ENCODE measurements around the gene SPDYC. TPM values are rescaled to one million over a fixed set of nuclear protein-coding genes. Genes with fewer than 3 reads are reported as not detected.
"Not testable (repeated sequence)": the region's sequence is repeated elsewhere in the genome, so short reads cannot be mapped to it uniquely, and the experiment has no call there.

The SPDYC gene
- total RNA-seq, 1 experiment from 2014 or later, result not detected

- peak; percentile 86 for DNase-seq (ENCODE audit: low read depth)
These were observed 35.6 kb upstream of the SPDYC start, which contains the start of gene SYVN1 for GRCh38 chr11:65134240-65134951. TSS of gene SYVN1 (minus strand) at chr11:65134519. CDS start at chr11:65133601, 918 bp downstream.

- peak; percentile 98 for DNase-seq (ENCODE audit: low read depth)
These were observed 34.9 kb upstream of the SPDYC start for GRCh38 chr11:65134952-65135632.

- no peak for DNase-seq (ENCODE audit: low read depth)
These were observed 34.3 kb upstream of the SPDYC start for GRCh38 chr11:65135633-65136145.

- no peak for DNase-seq (ENCODE audit: low read depth)
These were observed 33.4 kb upstream of the SPDYC start for GRCh38 chr11:65136515-65137096.

- no peak for DNase-seq (ENCODE audit: low read depth)
These were observed 28.0 kb upstream of the SPDYC start for GRCh38 chr11:65141896-65142494.

- no peak for DNase-seq (ENCODE audit: low read depth)
These were observed 22.5 kb upstream of the SPDYC start for GRCh38 chr11:65147352-65148075.

- DNase-seq (ENCODE audit: low read depth), result no peak
These were observed 21.4 kb upstream of the SPDYC start for GRCh38 chr11:65148657-65149056.

- DNase-seq (ENCODE audit: low read depth), result not testable (repeated sequence)
These were observed 19.9 kb upstream of the SPDYC start for GRCh38 chr11:65150131-65150508.

- DNase-seq (ENCODE audit: low read depth), result peak; percentile 98
These were observed 19.3 kb upstream of the SPDYC start for GRCh38 chr11:65150509-65151299.

GRCh38 chr11:65151331-65151899 is 18.6 kb upstream of the SPDYC start:
- DNase-seq (ENCODE audit: low read depth), result no peak

GRCh38 chr11:65152122-65152521 is 17.9 kb upstream of the SPDYC start:
- DNase-seq (ENCODE audit: low read depth), result no peak

- no peak for DNase-seq (ENCODE audit: low read depth)
These were observed 13.8 kb upstream of the SPDYC start for GRCh38 chr11:65156256-65156655.

GRCh38 chr11:65156926-65157325 is 13.1 kb upstream of the SPDYC start:
- no peak for DNase-seq (ENCODE audit: low read depth)

GRCh38 chr11:65157336-65157735 is 12.7 kb upstream of the SPDYC start:
- no peak for DNase-seq (ENCODE audit: low read depth)

- no peak for DNase-seq (ENCODE audit: low read depth)
These were observed 11.0 kb upstream of the SPDYC start for GRCh38 chr11:65159012-65159411.

- no peak for DNase-seq (ENCODE audit: low read depth)
These were observed 9.4 kb upstream of the SPDYC start for GRCh38 chr11:65160643-65161042.

GRCh38 chr11:65163684-65164083 is 6.3 kb upstream of the SPDYC start:
- DNase-seq (ENCODE audit: low read depth), result peak; percentile 35

GRCh38 chr11:65165410-65166317 is 4.4 kb upstream of the SPDYC start:
- DNase-seq (ENCODE audit: low read depth), result no peak

- DNase-seq (ENCODE audit: low read depth), result no peak
These were observed 3.1 kb upstream of the SPDYC start for GRCh38 chr11:65166893-65167292.

Data from M059J (cell line).